HG02763 (cell line): ENCODE measurements around the gene MAPK1.
"Not testable (repeated sequence)": the region's sequence is repeated elsewhere in the genome, so short reads cannot be mapped to it uniquely, and the experiment has no call there.

Source experiments
- ATAC-seq: cut with Tn5 transposase; IDR thresholded peaks from one replicate; pipeline ENCODE4 v1.9.1; 2021; ENCODE audit warnings: mild to moderate bottlenecking, moderate library complexity; ENCODE audit not compliant: unreplicated experiment

MAPK1 gene

DNA sequence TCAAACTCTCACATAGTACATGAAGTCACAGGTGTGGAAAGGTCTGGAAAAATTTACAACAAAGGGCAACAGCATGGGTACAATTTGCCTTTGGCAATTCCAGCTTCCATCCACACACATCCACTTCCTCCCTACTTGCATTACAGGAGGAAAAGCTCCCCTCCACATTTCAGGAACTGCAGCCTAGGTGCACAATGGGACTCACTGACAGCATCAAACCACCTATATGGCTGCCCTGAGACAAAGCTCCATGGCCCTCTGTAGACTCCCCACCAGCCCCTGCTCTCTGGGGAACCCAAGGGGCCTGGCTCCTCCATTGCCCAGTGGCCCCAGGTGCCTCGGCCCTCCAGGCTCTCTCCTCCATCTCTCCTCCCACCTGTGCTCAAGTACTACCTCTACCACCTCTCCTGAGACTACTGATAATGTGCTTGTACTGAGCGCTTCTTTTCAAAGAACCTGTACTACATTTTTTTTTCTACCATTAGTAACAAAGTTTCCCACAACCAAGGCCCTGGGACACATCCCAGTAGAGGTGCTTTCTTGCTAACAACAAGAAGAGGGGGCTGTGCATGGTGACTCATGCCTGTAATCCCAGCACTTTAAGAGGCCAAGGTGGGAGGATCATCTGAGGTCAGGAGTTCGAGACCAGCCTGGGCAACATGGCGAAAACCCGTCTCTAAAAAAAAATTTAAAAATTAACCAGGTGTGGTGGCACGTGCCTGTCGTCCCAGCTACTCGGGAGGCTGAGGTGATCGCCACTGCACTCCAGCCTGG lies 136.7 kb downstream of the MAPK1 start:
- no peak for ATAC-seq

- not testable (repeated sequence) for ATAC-seq
Observed at GRCh38 chr22:21729184-21729583, 138.3 kb downstream of the MAPK1 start.

DNA sequence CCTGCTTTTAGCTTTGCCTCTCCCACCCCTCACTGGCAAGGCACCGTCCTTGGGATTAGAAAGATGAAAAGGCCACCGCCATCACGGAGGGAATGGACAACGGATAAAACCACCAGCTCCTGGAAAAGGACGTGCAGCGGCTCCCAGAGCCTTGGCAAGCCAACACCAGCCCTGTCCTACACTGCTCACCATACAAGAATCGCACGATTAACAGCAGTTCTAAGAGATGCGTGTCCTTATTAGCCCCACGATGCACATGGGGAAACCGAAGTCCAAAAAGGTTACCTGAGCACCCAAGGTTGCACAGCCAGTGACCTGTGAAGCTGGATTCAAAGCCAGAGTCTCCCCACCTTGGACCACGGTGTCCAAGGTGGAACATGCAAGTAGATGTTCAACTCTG lies 139.2 kb downstream of the MAPK1 start:
- ATAC-seq = no peak

GRCh38 chr22:21727768-21728167 lies 139.7 kb downstream of the MAPK1 start:
- ATAC-seq = no peak

GRCh38 chr22:21727159-21727558 lies 140.3 kb downstream of the MAPK1 start:
- ATAC-seq = no peak

- ATAC-seq = no peak
Observed at GRCh38 chr22:21726650-21727049, 140.8 kb downstream of the MAPK1 start.

DNA sequence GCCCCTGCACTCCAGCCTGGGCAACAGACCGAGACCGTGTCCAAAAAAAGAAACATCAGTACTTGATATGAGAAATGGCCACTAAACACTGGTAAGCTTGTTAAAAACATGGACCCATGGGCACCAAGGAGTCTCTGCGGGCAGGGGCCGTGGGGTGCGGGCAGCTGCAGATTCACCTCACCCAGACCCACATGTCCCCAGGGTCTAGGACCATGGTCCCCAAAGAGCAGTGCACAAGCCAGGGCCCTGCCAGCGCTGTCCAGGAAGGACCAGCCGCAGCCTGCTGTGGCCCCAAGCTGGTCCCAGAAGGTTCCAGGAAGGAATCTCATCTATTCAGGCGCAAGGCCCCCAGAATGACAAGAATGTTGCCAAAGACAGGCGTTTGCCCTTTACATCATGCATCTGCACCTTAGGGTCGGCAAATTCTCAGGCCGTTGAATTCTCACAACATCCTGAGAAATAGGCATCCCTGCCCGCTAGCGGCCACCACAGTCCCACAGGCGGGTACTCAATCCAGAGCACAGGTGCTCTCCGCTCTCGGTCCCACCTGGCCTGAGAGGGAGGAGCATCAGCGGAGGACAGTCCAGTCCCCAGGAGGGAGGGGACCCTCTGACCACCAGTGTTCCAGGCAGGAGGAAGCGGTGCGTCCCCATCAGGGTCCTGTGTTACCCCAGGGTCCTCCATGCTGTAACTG lies 141.3 kb downstream of the MAPK1 start:
- ATAC-seq = no peak

DNA sequence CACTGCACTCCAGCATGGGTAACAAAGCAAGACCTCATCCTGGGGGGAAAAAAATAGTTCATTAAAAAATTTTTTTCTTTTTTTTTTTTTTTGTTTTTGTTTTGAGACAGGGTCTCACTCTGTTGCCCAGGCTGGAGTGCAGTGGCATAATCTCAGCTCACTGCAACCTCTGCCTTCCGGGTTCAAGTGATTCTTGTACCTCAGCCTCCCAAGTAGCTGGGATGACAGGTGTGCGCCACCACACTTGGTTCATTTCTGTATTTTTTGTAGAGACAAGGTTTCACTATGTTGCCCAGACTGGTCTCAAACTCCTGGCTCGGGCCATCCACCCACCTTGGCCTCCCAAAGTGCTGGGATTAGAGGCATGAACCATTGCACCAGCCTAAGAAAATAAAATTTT lies 142.9 kb downstream of the MAPK1 start:
- ATAC-seq = not testable (repeated sequence)

- not testable (repeated sequence) for ATAC-seq
Observed at GRCh38 chr22:21721195-21721852, 146.1 kb downstream of the MAPK1 start.

DNA sequence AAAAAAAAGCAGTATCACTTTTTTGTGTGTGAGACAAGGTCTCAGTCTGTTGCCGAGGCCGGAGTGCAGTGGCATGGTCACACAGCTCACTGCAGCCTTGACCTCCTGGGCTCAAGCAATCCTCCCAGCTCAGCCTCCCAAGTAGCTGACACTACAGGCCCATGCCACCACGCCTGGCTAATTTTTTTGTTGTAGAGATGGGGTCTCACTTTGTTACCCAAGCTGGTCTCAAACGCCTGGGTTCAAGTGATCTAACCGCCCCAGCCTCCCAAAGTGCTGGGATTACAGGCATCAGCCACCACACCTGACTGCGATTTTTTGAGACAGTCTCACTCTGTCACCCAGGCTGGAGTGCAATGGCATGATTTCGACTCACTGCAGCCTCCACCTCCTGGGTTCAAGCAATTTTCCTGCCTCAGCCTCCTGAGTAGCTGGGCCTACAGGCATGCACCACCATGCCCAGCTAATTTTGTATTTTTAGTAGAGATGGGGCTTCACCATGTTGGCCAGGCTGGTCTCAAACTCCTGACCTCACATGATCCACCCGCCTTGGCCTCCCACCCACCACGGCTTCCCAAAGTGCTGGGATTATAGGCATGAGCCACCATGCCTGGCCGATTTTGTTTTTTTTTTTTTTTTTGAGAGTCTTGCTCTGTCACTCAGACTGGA lies 147.1 kb downstream of the MAPK1 start:
- not testable (repeated sequence) for ATAC-seq

DNA sequence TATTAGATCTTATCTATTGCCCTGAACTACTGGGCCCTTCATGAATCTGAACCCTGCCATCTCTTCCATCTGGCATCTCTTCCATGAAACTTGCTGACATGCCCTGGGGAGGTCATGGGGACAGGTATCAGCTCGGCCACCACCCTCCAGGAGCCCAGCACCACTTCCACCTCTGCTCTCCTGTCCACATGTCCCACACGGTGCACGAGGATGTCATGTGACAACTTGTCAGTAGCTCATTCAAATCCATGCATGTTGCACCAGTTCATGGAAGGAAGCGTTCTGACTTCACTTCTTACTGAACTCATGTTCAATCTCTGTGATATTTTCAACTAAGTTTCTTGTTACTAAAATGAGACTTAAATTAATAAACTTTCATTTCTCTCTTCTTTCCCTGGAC lies 148.4 kb downstream of the MAPK1 start:
- no peak for ATAC-seq

DNA sequence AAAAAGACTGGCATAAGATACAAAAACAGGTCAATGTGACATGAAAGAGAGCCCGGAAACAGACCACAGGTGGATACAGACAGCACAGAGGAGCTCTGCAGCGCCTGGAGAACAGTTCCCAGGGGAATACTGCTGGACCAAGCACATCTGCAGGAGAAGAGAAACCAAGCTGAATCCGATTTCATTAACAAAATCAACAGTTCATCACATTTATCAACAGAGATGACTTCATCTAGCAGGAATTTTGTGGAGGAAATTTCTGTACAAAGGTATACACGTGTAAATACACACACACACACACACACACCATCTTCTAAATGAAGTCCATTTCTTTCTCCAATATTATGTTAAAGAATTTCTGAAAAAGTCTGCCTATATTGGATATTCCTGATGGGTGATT lies 148.9 kb downstream of the MAPK1 start:
- ATAC-seq = no peak

GRCh38 chr22:21716395-21717122 lies 150.9 kb downstream of the MAPK1 start:
- ATAC-seq = not testable (repeated sequence)

DNA sequence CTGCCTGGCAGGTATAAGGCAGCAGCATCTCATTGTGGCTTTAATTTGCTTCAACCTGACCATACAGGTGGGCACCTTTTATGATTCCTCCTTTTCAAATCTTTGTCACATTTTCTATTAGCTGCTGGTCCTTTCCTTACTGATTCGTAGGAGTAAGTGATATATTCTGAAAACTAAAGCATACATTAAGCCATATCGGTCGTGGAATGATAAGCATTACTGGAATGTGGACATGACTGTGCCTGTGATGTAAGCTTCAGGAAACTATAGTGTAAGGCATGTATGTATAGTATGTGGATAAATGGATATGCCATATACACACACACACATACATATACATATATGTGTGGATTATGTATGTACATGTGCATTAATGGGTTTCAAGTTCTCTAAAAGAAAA lies 152.7 kb downstream of the MAPK1 start:
- no peak for ATAC-seq

DNA sequence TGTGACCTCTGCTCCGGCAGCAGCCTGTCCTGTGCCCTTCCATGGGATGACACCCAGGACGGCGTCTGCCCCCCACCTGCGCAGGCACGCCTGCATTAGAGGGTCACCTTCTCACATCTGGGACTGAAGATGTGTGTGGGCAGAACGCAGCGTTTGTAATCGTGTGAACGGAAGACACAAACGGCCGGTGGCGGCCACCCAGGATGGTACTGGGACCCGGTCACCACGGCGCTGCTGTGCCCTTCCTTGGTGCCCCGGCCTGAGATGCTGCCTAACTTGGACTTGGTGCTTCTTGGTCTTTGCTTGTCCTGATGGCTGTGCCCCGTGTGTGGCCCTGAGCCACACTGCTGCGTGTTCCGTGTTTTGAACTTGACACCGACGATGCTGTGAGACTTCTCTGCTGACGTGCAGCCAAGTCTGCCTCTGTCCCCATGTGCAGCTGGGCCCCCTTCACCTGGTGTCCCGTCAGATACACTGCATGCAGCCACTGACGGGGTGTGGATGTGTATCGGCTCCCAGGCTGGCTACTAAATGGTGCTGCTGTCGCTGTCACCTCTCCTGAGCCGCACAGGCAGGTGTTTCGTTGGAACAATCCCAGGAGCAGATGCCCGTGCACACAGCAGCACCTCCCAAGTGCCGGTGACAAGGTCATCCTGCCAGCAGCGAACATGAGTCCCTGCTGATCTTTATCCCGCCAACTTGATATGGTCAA lies 153.2 kb downstream of the MAPK1 start:
- ATAC-seq = no peak

DNA sequence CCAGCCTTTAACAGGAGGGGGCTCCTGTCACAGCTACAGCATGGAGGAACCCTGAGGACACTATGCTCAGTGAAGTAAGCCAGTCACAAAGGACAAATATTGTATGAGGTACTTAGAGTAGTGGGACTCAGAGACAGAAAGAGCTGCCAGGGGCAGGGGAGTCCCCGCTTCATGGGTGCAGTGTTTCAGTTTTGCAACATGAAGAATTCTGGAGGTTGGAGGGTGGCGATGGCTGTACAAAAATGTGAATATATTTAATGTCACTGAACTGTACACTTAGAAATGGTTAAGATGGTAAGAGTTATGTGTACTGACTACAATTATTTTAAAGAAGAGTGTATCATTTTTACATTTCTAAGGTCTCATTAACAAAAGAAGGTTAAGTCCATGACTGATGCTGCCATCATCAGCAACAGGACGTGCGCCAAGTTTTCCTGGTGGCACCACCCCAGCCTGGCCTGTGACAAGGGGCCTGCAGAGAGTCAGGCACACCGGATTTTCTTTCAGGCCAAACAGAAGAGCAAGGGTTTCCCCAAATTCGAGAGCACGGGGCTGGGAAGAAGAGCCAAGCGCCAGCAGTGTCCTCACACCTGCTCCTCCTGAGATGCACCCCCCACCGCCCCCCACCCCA lies 153.9 kb downstream of the MAPK1 start:
- ATAC-seq = no peak

GRCh38 chr22:21712751-21713427 lies 154.6 kb downstream of the MAPK1 start:
- ATAC-seq = no peak

GRCh38 chr22:21711851-21712250 lies 155.6 kb downstream of the MAPK1 start:
- ATAC-seq = no peak

DNA sequence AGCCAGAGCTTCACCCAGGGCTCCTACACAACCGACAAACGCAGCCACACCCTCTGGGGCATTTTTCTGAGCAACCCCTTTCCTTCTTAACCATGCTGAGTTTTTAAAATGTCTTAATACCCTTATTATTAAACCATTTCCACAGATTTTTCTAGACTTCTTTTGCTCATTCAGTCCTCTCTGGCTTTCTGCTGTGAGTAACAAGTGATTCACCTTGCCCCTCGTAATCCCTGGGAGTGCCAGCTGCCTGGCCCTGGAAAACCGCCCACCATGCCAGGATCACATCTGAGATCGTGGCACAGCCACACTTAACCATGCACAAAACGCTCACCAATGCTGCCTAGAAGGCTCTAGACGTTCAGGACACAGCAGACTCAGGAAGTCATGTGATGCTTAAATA lies 157.3 kb downstream of the MAPK1 start:
- ATAC-seq = no peak
